GM15510 (cell line): ENCODE results near the gene NR5A1.

Experiments used
- POLR2A ChIP-seq: IDR thresholded peaks from 3 replicates; pipeline ENCODE4 v1.6.1; 2011; ENCODE audit warnings: borderline replicate concordance; ENCODE audit not compliant: insufficient read length; ENCODE audit errors: extremely low read depth

NR5A1 gene

GRCh38 chr9:124470306-124470705 lies 36.9 kb downstream of the NR5A1 start:
- TF ChIP-seq POLR2A, result no peak

- TF ChIP-seq POLR2A, result no peak
Observed at GRCh38 chr9:124469011-124469832, 38.0 kb downstream of the NR5A1 start.

- no peak for TF ChIP-seq POLR2A
Observed at GRCh38 chr9:124468061-124468740, 39.0 kb downstream of the NR5A1 start.

- no peak for TF ChIP-seq POLR2A
Observed at GRCh38 chr9:124467410-124468060, 39.7 kb downstream of the NR5A1 start.

- no peak for TF ChIP-seq POLR2A
Observed at GRCh38 chr9:124465736-124466135, 41.5 kb downstream of the NR5A1 start.

- no peak for TF ChIP-seq POLR2A
Observed at GRCh38 chr9:124462739-124463138, 44.5 kb downstream of the NR5A1 start.

- no peak for TF ChIP-seq POLR2A
Observed at GRCh38 chr9:124458441-124458840, 48.8 kb downstream of the NR5A1 start.

GRCh38 chr9:124457887-124458431 lies 49.2 kb downstream of the NR5A1 start:
- TF ChIP-seq POLR2A, result no peak

- TF ChIP-seq POLR2A, result no peak
Observed at GRCh38 chr9:124457079-124457886, 49.9 kb downstream of the NR5A1 start.

- TF ChIP-seq POLR2A, result no peak
Observed at GRCh38 chr9:124456341-124457078, 50.7 kb downstream of the NR5A1 start.

GRCh38 chr9:124455820-124456219 lies 51.4 kb downstream of the NR5A1 start:
- TF ChIP-seq POLR2A, result no peak

- no peak for TF ChIP-seq POLR2A
Observed at GRCh38 chr9:124454791-124455443, 52.3 kb downstream of the NR5A1 start.

- TF ChIP-seq POLR2A, result no peak
Observed at GRCh38 chr9:124454296-124454695, 52.9 kb downstream of the NR5A1 start.
